ENCODE measurements around the gene PDC.
"Not testable (repeated sequence)": the region's sequence is repeated elsewhere in the genome, so short reads cannot be mapped to it uniquely, and the experiment has no call there.

The PDC gene

DNA sequence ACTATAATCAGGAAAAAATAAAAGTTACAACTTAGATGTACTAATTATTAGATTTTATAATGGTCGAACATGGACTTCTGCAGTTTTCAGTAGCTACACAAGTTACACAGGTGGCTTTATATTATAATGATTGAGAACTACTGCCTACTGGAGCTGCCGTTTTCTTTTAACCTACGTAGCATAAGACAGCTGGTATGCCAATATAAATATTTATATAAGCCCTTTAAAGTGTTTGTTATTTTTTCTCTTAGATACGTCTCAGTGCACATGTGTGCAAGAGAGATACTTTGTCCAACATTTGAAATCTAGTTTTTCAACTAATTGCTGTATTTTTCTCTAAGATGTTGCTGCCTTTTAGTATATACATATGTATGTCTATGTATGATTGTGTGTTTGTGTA, 42.4 kb downstream of the PDC start:
- no peak overlapping the region for H3K4me3 ChIP-seq (ENCODE audit: low read length)
- no peak overlapping the region for H2AFZ ChIP-seq (ENCODE audit: low read depth, low read length)
- no peaks in the 10 kb centered on the region for H3K9me3 ChIP-seq (ENCODE audit: low read length)
- H3K36me3 ChIP-seq (ENCODE audit: insufficient read depth, low read length): peaks cover 26% of the 10 kb centered on the region
- H3K4me1 ChIP-seq (ENCODE audit: insufficient read depth, low read length): no peaks in the 10 kb centered on the region
- no peaks in the 10 kb centered on the region for H3K27me3 ChIP-seq (ENCODE audit: insufficient read depth, low read length)

DNA sequence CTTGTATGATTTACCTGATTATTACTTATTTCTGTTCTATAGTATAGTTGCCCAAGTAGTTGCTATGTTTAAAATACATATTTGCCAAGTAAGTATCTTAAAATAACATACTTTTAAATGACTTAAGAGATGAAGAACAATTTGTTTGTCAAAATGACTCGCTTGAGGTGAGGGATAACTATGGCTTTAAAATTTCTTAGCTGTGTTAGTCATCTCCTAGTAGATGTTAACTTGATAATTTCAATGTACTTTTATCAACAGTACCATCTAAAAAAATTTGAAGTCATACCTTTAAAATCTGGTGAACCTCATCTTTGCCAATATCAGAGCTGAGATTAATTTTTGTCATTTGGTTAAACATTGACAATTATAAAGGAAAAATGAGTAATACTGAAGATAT, 47.6 kb downstream of the PDC start:
- Histone ChIP-seq H3K4me3 (ENCODE audit: low read length) (no peak overlapping the region), H3K36me3 (ENCODE audit: insufficient read depth, low read length) (peaks cover 26% of the 10 kb centered on the region), H3K4me1 (ENCODE audit: insufficient read depth, low read length) (no peaks in the 10 kb centered on the region)

DNA sequence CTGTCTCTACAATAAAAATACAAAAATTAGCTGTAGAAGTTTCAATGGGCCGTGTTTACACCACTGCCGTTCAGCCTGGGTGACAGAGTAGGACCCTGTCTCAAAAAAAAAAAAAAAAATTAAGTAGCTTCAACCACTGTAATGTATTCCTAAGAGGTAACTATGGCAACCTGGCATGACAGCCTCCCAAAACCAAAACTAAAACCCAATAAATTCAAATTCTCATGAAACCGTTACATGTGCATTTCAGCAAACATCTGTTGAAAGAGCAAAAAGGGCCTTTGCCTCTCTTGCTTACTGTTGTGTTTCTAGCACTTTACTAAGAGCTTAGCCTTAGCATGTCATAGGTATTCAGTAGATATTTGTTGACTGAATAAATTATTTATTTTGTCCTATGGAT, 51.8 kb downstream of the PDC start:
- Histone ChIP-seq H3K4me1 (ENCODE audit: insufficient read depth, low read length) (no peaks in the 10 kb centered on the region), H3K36me3 (ENCODE audit: insufficient read depth, low read length) (peaks cover 55% of the 10 kb centered on the region), H3K27me3 (ENCODE audit: insufficient read depth, low read length) (no peaks in the 10 kb centered on the region)

More for the DNA sequence above, 47.6 kb downstream of the PDC start:
- Histone ChIP-seq H2AFZ (ENCODE audit: low read depth, low read length) (no peak overlapping the region), H3K9me3 (ENCODE audit: low read length) (no peaks in the 10 kb centered on the region), H3K27me3 (ENCODE audit: insufficient read depth, low read length) (no peaks in the 10 kb centered on the region)

DNA sequence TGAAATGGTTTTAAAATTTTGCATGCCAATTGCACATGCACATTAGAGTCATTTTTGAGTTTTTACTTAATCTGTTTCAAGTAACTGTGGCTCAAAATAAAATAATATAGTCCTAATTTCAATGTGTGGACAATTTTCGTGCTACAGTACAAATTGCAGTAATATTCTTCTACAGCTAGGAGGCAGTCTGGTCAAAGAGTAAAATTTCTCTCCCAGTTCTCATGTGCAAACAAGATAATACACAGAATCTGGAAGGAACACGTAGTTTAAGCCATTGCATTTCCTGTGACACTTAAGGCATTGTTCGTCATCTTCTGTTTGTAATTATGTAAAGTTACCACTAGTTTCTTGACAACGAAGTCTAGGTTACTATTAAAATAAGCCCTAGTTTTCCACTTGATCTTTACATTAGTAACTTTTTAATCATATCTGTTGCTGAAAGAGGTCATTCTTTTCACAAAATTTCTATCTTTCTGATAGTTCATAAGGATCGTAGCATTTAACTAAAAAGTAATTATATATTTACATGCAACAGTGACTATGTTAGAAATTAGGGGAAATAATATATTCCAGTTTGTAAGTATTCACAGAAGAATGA, 56.4 kb downstream of the PDC start:
- Histone ChIP-seq H3K4me3 (ENCODE audit: low read length) (no peak overlapping the region), H3K27me3 (ENCODE audit: insufficient read depth, low read length) (no peaks in the 10 kb centered on the region), H2AFZ (ENCODE audit: low read depth, low read length) (no peak overlapping the region), H3K4me1 (ENCODE audit: insufficient read depth, low read length) (no peaks in the 10 kb centered on the region), H3K9me3 (ENCODE audit: low read length) (no peaks in the 10 kb centered on the region), H3K36me3 (ENCODE audit: insufficient read depth, low read length) (peaks cover 60% of the 10 kb centered on the region)

More for the DNA sequence above, 51.8 kb downstream of the PDC start:
- Histone ChIP-seq H2AFZ (ENCODE audit: low read depth, low read length) (no peak overlapping the region), H3K4me3 (ENCODE audit: low read length) (no peak overlapping the region), H3K9me3 (ENCODE audit: low read length) (no peaks in the 10 kb centered on the region)

DNA sequence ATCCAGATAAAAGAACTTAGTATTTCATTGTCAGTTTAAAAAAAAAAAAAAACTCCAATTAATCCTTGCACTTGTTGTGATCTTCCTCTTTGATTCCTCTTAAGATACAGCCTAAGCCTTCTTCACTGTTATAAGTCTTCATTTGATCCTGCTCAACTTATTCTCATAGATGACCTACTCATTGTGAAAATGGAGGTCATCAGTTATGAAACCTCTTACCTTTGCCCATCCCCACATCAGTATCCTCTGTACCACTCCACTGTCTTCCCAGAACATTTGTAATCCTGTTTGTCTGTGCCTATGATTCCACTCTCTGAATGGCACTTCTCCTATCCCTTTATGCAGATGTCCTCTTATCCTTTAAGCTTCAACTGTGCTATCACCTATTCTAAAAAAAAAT, 57.3 kb downstream of the PDC start:
- H2AFZ ChIP-seq (ENCODE audit: low read depth, low read length): no peak overlapping the region
- H3K9me3 ChIP-seq (ENCODE audit: low read length): no peaks in the 10 kb centered on the region
- H3K4me1 ChIP-seq (ENCODE audit: insufficient read depth, low read length): no peaks in the 10 kb centered on the region
- no peak overlapping the region for H3K4me3 ChIP-seq (ENCODE audit: low read length)
- H3K36me3 ChIP-seq (ENCODE audit: insufficient read depth, low read length): peaks cover 62% of the 10 kb centered on the region
- no peaks in the 10 kb centered on the region for H3K27me3 ChIP-seq (ENCODE audit: insufficient read depth, low read length)

- peaks cover 58% of the 10 kb centered on the region for H3K36me3 ChIP-seq (ENCODE audit: insufficient read depth, low read length)
- H3K4me3 ChIP-seq (ENCODE audit: low read length); H3K27me3 ChIP-seq (ENCODE audit: insufficient read depth, low read length); H3K9me3 ChIP-seq (ENCODE audit: low read length); H3K4me1 ChIP-seq (ENCODE audit: insufficient read depth, low read length); H2AFZ ChIP-seq (ENCODE audit: low read depth, low read length): not testable (repeated sequence)
Measured at GRCh38 chr1:186401446-186401845, 59.5 kb downstream of the PDC start.

All from neuron (in vitro differentiated cells).